GM06990 (cell line): Measurements from ENCODE around the gene GFRA1.

Source experiments
- DNase-seq: peaks from one replicate; pipeline ENCODE4 v3.0.0-alpha.2; 2011; ENCODE audit not compliant: insufficient read length; ENCODE audit errors: extremely low read depth
- H3K27me3 ChIP-seq: replicated peaks from 2 replicates; pipeline ENCODE4 v1.6.0; 2011; ENCODE audit warnings: low read length; ENCODE audit not compliant: control insufficient read depth, insufficient read depth
- H3K36me3 ChIP-seq: 2 replicates; pipeline ENCODE4 v1.5.1; 2011; ENCODE audit warnings: low read length; ENCODE audit not compliant: control insufficient read depth, insufficient read depth
- H3K4me3 ChIP-seq: replicated peaks from 2 replicates; pipeline ENCODE4 v1.5.1; 2011; ENCODE audit warnings: low read depth, mild to moderate bottlenecking, control low read depth, low read length
- CTCF ChIP-seq: IDR thresholded peaks from 2 replicates; pipeline ENCODE4 v1.5.1; 2011; ENCODE audit warnings: low read length, control low read depth, mild to moderate bottlenecking, inconsistent platforms; ENCODE audit not compliant: insufficient read depth, poor library complexity, severe bottlenecking

GFRA1 gene

DNA sequence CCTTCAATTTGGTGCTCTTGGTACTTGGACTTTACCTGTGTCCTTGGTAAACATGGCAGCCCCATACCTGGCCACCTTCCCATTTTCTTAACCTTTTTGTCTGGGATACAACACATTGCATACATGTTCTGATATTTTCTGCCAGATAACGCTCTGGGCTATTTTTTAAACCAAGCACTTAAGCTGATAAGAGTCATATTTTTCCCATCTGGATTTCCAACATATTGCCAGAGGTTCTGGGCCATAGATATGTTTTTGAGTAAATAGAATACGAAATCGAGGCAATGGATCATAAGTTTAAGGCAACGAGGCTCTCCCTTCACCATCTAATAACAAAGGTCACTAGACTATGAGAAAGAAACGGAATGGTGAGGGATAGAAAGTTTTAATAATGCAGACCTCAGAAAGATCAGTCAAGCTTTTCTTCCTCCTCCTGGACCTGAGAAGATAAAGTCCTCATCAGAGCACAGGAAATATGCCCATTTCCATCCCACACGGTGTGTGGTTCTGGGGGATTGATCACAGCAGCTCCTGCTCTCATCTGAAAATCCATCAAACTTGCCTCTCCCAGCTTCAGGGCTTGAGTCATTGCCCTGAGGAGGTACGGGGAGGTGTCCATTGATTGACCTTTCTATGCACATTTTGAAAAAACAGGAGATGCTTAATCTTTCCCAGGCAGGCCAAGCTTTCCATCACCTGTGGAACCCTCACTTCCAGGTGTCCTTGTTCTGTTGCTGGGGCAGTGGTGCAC lies 257.2 kb downstream of the GFRA1 start:
- no peak for DNase-seq
- H3K36me3 ChIP-seq: no peaks in the 10 kb centered on the region

GRCh38 chr10:116014871-116015582 lies 258.0 kb downstream of the GFRA1 start:
- Histone ChIP-seq H3K27me3 (no peaks in the 10 kb centered on the region), H3K36me3 (no peaks in the 10 kb centered on the region), H3K4me3 (no peak overlapping the region)
- DNase-seq: no peak
- no peak for TF ChIP-seq CTCF

More for the DNA sequence above, 257.2 kb downstream of the GFRA1 start:
- H3K27me3 ChIP-seq: no peaks in the 10 kb centered on the region
- H3K4me3 ChIP-seq: no peak overlapping the region
- TF ChIP-seq CTCF: no peak

- H3K4me3 ChIP-seq: no peak overlapping the region
- H3K36me3 ChIP-seq: no peaks in the 10 kb centered on the region
- no peaks in the 10 kb centered on the region for H3K27me3 ChIP-seq
- DNase-seq: no peak
- no peak for TF ChIP-seq CTCF
These were observed 258.7 kb downstream of the GFRA1 start for GRCh38 chr10:116014326-116014725.

- no peaks in the 10 kb centered on the region for H3K36me3 ChIP-seq
- no peak overlapping the region for H3K4me3 ChIP-seq
- TF ChIP-seq CTCF: no peak
These were observed 261.1 kb downstream of the GFRA1 start for GRCh38 chr10:116011929-116012328.

GRCh38 chr10:116007256-116007891 lies 265.6 kb downstream of the GFRA1 start:
- no peak for TF ChIP-seq CTCF
- H3K4me3 ChIP-seq: no peak overlapping the region
- H3K27me3 ChIP-seq: no peaks in the 10 kb centered on the region
- H3K36me3 ChIP-seq: no peaks in the 10 kb centered on the region
- DNase-seq: no peak

More at GRCh38 chr10:116011929-116012328, 261.1 kb downstream of the GFRA1 start:
- no peaks in the 10 kb centered on the region for H3K27me3 ChIP-seq
- no peak for DNase-seq
